ENCODE results near the gene LCOR. TPM values are rescaled to one million over a fixed set of nuclear protein-coding genes. Genes with fewer than 3 reads are reported as not detected.

LCOR gene
- total and polyA plus RNA-seq, 9 of the 15 experiments (the other 6 are each of a cell fraction or from before 2014, with no cell fraction given) = 3.6 to 25.2 (median 14.4) TPM

- Histone ChIP-seq H3K4me1 (replicated peaks in 1 of 2; ENCODE audit: control insufficient read depth in 2 of 2, insufficient read depth in 2 of 2, low read length in 2 of 2) (0 out of 5 replicates have a peak, but pooled peaks cover 0 to 2% of the 10 kb centered on the region in 2 experiments), H3K36me3 (ENCODE audit: control insufficient read depth, insufficient read depth, low read length) (no peaks in the 10 kb centered on the region), H3K9me1 (ENCODE audit: control insufficient read depth, insufficient read depth, low read length) (no peaks in the 10 kb centered on the region), H3K27me3 (ENCODE audit: control insufficient read depth in 2 of 2, insufficient read depth in 2 of 2, low read length in 2 of 2) (no peaks in the 10 kb centered on the region), H4K20me1 (replicated peaks; ENCODE audit: control insufficient read depth, insufficient read depth, low read length) (no peaks in the 10 kb centered on the region), H3K27ac (ENCODE audit: extremely low read depth, low read depth, low read length) (no peak overlapping the region), H2AFZ (ENCODE audit: low read depth, low read length) (no peak overlapping the region), H3K79me2 (ENCODE audit: control insufficient read depth, insufficient read depth, low read length) (no peaks in the 10 kb centered on the region), H3K4me3 (no peak overlapping the region), H3K9me3 (replicated peaks; ENCODE audit: control insufficient read depth, insufficient read depth, low read depth, low read length) (no peaks in the 10 kb centered on the region), H3K9ac (ENCODE audit: insufficient read depth in 1 of 2, low read depth in 2 of 2, low read length in 2 of 2) (no peak overlapping the region), H3K4me2 (ENCODE audit: insufficient read depth, low read length) (no peak overlapping the region)
- ATAC-seq (no peak), DNase-seq (ENCODE audit: extremely low read depth in 1 of 4, low spot score in 3 of 4) (no peak), FAIRE-seq (no peak)
- TF ChIP-seq ZNF695 (CRISPR knock-in tag; IDR thresholded peaks at IDR 0.05) (no peak), ETV1 (tag; conservative IDR thresholded peaks at IDR 0.05; ENCODE audit: low read depth) (no peak), ARID1B (IDR thresholded peaks at IDR 0.05) (no peak), HSF4 (CRISPR knock-in tag; IDR thresholded peaks at IDR 0.05; ENCODE audit: borderline replicate concordance) (no peak), EHMT2 (IDR thresholded peaks at IDR 0.05) (no peak), CREM (IDR thresholded peaks at IDR 0.05; ENCODE audit: low read depth) (no peak), PHF21A (IDR thresholded peaks at IDR 0.05; ENCODE audit: borderline replicate concordance, low read depth) (no peak), ZNF282 (CRISPR knock-in tag; IDR thresholded peaks at IDR 0.05) (no peak), RUNX1 (IDR thresholded peaks at IDR 0.05; ENCODE audit: low read depth) (no peak), MBD1 (CRISPR knock-in tag; IDR thresholded peaks at IDR 0.05) (no peak), ZNF384 (IDR thresholded peaks at IDR 0.05; ENCODE audit: low read depth, low read length) (no peak), ZNF347 (CRISPR knock-in tag; IDR thresholded peaks at IDR 0.05; ENCODE audit: low read depth) (no peak), RNF219 (CRISPR knock-in tag; IDR thresholded peaks at IDR 0.05) (no peak)
- no TSS peak for BruUV-seq (replicated peaks)
- WGBS (ENCODE audit: insufficient coverage, low coverage, missing lambda C conversion rate) = 4% methylated on average over 5 of the region's 5 CpGs
- ChIA-PET POLR2A (no interaction called here), CTCF (ENCODE audit: low intra/inter-chr PET ratio) (no interaction called here)
- intact Hi-C loops (cut with micrococcal nuclease) (no loop called here), in situ Hi-C loops (cut with MboI) (no loop called here)
Measured at GRCh38 chr10:97005349-97005748, 173.3 kb downstream of the LCOR start.
